ENCODE results near the gene INO80.

Gene INO80

DNA sequence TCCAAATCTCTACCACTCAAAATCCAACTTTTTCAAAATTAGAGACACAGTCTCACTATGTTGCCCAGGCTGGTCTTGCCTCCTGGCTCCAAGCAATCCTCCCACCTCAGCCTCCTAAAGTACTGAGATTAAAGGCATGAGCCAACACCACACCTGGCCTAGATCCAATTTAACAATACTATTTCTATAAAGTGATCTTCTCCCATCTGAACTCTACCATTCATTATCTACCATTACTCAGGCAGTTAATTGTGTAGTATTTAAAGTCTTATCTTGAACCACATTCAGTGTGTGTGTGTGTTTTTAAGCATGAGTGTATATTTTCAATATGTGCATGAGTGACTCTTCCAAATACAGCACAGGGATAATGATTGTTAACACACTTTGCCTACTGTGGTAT, 77.0 kb downstream of the INO80 start:
- no peak for DNase-seq

DNA sequence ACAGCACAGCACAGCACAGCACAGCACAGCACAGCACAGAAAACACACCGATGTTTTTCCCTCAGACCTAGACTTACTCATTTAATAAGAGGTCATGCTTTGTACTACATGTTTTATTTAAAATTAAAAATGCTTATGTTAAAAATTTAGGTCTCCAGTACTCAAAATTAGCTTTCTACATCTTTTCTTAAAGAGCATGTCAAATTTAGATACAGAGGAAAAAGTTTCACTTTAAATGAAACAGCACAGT, 84.1 kb downstream of the INO80 start:
- no peak for DNase-seq

DNA sequence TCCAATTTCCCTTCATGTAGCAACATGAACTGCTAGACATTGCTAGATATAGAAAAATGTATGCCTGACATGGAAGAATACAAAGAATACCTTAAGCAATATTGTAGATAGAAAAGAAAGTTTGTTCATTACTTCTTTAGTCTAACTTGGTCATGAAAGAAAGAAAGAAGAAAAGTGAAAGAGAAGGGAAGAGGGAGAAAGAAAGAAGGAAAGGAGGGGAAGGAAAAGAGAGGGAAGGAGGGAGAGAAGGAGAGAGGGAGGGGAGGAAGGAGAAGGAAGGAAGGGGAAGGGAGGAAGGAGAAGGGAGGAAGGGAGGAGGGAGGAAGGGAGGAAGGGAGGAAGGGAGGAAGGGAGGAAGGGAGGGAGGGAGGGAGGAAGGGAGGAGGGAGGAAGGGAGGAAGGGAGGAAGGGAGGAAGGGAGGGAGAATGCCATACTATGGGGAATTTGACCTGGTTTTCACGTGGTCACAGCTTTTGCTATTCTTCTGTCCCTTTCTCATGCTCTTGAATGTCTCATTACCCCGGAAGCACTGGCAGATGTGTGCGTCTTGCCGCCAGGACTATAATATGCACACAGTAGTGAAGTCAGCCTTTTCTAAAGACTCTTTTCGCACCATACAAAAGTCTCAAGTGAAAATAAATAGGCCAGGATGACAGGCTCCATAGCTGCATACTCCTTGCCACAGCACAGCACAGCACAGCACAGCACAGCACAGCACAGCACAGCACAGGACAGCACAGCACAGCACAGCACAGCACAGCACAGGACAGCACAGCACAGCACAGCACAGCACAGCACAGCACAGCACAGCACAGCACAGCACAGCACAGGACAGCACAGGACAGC, 84.6 kb downstream of the INO80 start:
- no peak for DNase-seq

DNA sequence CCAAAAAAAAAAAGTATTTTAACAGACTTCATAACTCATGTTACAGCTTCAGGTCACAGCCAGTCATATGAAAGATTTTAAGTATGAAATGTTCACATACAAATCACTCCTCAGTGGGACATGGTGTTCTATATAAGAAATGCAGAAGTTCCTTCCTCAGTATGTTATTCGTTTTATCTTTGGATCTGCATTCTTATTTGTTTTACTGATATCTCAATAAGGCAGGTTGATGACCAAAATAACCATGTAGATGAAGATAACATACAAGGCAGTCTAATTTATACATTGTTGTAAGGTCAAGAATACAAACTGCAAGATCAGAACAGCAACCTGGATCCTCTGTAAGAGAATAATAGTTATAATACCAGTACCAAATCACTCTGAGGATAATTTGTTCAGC, 87.2 kb downstream of the INO80 start:
- no peak for DNase-seq

DNA sequence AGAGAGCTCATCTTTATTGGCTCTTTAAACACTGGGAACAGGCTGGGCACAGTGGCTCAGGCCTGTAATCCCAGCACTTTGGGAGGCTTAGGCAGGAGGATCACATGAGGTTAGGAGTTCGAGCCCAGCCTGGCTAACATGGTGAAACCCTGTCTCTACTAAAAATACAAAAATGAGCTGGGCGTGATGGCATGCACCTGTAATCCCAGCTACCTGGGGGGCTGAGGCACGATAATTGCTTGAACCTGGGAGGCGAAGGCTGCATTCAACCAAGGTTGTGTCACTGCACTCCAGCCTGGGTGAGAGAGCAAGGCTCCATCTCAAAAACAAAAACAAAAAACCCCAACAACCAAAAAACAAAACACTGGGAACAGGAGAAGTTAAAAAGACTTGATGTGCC, 90.7 kb downstream of the INO80 start:
- DNase-seq, result no peak

DNA sequence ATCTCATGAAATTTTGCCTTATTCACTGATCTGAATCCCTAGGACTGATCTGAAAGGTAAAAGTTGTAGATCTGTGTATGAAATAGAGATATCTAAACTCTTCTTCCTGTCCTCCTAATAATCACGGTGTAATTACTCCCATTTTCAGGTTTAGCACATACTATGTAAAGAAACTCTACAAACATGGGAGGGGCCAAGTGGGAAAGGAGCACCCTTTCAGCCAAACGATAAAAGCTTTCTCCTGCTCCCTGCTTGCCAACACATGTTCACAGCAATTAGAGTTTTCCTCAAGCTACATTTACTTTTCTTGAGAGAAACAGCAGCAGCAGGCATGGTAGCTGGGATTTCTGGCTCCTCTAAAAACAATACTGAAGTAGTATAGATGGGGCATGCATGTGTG, 91.2 kb downstream of the INO80 start:
- DNase-seq, result no peak

DNA sequence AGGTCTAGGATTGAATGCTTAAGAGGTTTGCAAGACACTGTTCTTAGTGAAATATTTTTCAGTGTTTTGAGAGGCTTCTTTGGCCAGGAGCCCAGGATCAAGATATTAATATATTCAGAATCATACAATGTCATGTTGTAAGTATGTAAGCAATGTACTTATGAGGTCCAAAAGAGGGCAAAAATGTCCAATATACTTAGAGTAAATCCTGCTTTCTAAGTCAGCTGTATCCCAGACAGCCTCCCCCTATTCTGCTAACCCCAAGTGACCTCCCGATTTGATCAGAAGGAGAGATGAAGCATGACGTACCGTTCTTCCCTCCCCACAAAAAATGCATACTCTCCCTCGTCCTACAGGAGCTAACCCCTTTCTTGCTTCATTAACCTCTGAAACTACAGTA, 91.9 kb downstream of the INO80 start:
- no peak for DNase-seq

DNA sequence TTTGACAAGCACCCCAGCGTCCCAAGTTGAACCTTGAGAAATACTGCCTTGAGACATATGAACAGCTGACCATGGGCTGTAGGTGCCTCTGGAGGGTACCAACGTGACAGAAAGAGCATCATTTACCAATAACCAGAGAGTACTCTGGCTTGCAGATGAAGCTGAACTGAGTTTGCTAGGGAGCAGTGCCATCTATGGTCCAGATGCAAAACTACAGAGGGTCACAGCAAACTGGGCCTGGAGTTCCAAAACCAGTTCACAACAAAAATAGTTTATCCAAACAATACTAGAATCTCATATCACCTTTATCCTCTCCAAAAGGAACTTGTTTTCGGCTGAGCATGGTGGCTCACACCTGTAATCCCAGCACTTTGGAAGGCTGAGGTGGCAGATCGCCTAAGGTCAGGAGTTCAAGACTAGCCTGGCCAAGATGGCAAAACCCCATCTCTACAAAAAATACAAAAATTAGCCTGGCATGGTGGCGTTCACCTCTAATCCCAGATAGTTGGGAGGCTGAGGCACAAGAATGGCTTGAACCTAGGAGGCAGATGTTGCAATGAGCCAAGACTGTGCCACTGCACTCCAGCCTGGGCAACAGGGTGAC, 93.5 kb downstream of the INO80 start:
- DNase-seq, result peak; percentile 5 to 21

DNA sequence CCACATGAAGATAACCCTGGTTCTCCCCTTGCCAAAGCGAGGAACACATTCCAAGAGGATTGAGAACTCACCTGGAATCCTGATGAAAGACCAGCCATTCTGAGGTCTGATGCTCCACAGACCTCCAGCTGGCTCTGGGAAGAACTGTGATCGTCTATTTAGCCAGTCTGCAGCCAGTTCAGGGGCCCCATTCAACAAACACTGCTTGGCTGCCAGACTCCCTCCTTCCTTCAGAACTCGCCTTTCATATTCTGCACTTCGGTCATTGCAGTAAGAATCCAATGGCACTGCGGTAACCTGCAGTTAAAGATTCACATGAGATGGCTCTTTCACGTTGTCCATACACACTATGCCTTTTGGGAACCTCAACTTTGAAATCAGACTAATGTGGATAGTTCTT, 95.3 kb downstream of the INO80 start:
- no peak for DNase-seq

DNA sequence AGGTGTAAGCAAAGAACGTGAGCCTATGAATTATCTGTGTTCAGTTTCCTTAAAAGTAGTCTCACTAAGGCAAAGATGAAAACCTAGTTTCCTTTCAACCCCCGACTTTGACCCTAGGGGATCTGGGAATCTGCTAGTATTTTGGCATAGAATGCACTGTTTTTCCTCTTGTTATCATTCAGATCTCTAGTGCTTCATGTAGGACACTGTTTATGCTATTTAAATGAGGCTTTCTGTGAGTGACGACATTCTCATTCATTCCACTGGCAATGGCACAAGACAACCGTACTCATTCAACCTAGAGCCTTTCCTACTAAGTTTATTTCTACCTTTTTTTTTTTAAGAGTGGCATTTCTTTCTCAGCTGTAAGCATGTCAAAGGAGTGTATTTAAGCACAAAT, 95.8 kb downstream of the INO80 start:
- DNase-seq, result no peak

DNA sequence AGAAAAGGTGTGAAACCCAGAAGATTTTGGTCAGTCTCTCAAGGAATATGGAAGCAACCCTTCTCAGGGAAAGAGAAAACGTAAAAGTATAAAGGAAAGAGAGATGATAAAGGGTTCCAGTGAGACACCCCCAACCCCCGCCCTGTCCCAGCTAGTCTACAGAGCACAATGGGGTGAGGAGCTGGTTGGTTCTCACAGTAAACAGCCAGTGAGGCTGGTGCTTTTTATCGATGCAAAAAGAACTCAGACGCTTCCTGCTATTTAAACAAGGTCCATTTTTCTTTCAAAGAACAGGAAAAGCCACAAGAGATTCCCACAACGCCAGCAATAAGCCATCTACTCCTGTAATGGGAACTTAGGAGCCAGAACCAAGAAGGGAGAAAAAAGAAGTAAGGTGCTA, 96.9 kb downstream of the INO80 start:
- DNase-seq, result no peak

DNA sequence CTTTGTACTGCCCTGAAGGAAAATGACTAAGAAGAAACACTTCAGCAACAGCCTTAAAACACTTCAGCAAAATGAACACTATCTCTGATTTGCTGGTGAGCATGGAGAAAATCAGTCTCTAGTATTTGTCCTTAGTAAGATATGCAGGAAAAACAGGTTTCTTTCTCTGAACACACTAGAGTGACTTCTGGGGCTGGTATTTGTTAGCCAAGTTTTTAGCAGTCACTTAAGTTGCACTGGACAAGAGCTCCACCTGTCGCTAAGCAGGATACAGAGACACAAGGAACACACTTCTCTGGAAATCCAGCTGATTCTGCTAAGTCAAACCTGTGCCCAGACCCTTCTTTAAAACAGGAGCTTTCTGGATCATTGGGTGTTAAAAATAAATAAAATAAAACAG, 97.5 kb downstream of the INO80 start:
- DNase-seq, result no peak

DNA sequence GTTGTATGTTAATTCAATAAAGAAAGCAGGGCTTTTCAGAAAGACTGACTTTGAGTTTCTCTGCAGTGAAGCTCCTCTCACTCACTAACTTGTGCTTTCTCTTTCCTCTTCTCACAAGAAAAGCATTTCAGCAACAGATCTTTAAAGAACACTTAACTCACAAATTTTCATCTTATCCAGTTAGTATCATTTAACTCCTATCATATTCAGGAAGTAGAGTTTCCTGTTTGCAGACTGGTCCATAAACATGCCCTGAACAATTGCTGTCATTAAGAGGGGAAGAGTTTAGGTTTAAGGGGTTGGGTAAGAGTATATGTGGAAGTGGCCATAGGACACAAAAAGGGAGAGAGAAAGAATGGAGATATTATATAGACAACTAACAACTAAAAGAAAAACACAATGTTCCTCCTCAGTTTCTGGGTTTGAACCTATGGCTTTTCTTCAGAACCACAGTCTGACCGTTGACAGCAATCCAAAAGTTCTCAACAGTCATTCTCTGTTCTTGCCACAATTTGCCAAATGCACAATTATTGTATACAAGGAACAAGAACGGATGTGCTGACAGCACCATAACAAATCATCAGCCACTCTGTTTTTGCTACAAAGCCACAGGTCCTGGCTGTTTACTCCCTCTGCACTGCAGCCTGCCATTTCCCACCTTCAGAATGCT, 98.9 kb downstream of the INO80 start:
- DNase-seq, result no peak

DNA sequence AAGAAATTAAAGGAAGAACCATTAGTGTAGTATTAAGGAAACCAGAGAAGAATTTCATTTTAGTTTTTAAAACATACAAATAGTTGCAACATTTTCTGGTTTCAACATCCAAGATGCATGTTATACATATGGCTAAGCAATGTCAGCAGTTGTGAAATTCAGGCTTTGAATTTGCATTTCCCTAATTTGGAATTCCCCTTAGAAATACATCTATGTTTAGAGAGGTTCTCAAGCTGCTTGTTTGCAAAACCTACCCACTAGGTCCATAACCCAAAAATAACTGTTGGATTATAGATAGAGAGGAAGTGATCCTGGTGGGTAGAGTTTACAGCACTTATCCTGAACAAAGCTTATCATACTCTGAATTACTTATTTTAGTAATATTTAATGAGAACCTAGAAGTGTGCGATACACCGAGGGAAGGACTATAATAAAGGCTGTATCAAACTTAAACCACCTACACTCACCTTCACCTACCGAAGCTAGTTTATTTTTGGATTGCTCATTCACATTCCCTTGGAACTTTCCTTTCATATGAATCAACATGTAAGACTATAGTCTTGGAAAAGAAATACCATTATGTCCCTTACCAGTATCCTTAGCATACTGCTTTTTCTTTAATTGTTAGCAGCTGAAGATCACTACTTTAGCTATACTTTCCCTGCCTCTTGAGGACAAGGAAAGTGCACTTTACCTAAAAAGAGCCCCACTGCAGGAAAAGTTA, 102.2 kb downstream of the INO80 start:
- no peak for DNase-seq

DNA sequence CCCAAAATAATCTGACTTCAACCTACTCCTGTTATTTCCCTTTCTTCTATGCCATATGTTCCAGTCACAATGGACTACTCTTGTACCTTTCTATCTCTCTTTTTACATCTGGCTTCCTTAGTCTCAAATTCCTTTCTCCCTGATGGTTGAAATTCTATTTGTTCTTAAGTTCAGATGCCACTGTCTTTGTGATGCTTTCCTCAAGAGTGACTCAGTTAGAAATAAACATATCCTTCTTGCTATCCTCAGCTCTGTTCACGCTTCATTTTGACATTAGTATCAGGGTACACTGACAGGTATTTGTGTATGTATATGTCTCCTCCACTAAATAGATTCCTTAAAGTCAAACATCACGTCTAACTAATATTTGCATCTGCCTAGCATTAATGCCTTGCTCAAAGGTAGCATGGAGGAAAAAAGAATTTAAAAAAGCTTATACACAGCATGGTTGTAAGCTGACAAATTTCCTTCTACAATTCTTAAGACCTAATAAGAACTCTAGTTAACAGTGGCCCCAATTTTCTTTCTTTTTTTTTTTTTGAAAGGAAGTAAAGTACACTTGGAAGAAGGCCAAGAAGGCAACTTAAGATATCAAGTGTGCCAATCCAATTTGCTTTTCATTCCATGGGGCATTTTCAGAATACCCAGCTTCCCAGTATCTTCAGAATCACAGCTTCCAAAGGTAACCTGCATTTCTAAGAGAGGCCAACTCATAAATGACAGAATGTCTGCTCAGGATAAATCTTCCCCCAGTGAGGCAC, 104.8 kb downstream of the INO80 start:
- DNase-seq, result no peak

DNA sequence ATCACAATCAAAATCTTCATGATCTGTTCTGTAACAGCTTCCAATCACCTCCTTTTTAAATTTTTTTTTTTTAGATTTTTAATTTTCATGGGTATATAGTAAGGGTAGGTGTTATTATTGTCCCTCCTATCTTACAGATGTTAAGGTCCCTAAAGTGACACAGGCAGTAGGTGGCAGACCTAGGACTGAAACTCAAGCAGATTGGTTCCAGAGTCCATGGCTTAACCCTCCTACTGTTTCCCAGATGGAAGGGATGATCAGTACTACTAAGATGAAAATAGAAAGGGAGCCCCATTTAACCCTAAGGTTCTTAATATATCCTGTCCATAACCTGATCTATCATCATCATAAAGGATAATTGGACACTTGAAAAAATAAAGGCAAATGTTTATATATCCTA, 105.7 kb downstream of the INO80 start:
- no peak for DNase-seq

DNA sequence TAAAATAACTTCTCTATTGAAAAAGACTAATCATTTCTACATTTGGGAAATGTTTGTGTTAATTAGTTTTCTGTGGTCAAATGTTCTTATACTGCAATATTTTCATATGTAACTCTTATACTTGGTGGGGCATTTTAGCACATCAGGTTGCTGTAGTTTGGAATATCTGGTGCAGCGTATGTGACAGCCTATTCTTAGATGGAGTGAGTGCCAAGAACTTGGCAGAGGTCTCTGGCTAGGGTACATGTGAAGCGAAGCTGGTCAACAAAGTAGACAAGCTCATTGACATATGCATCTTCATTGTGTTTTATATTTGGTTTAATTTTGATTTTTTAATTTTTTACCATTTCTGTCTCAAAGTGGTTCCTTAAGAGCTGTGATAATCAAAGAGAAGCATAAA, 109.6 kb downstream of the INO80 start:
- no peak for DNase-seq

DNA sequence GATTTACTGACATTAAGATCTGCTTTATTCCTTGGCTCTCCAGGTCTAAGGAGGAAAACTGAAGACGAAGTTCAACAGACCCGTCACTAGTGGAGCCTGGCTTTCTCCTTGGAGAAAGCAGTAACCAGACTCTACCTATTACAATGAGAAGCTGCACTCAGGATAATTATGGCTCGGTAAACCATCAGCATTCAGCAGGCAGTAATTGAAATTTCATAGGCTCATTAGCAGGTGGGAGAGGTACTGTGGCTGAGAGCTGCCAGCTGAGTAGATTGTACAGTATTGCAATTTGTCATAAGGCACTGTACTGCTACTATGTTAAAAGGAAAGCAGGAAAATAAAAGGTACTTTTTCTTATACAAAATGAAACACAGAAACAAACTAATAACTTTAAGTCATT, 111.6 kb downstream of the INO80 start:
- DNase-seq, result no peak

DNA sequence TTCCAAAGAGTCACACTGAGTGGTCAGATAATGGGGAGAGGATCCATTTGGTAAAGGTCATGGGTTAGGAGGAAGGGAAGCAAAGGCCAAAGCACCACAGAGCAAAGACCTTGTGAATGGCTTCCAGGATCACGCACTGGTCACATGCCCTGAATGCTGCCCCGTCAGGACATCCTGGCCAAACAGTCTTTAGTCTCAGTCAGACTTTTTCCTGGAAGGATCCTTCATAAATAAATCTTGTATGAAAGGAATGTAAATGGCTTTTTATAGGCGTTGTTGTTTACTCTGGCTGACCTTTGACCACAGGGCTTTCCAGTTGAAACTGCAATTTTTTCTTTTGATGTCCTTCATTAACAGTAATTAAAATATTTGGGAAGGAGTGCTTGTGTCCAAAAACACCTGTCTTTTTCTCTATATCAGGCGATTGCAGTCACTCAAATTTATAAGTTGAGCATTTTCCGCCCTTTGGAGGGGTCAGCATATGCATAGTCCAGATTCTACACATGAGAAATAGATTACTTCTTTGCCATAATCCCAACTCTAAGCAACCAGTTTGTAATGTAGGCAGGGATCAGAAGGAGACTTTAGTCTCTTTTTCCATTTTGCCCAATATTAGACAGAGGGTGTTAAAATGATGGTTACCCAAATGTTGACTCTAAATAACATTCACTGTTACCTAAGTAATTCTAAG, 114.4 kb downstream of the INO80 start:
- no peak for DNase-seq

DNA sequence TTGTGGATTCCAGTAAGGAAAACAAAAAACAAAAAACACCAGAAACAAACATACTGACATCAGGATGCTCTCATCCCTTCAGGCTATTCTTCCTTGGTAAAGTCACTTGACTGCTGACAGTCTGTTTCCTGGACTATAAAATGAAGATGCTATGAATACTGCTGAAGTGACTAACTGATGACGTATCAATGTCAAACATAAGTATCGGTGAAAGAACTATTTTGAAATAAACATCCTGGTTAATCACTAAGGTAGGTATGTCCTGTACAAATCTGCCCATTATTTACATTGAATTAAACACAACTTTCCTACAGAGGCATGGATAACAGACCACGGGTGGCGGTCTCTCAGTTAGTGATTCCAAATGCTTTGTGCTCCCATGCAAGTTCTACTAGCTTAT, 116.9 kb downstream of the INO80 start:
- DNase-seq, result no peak

DNA sequence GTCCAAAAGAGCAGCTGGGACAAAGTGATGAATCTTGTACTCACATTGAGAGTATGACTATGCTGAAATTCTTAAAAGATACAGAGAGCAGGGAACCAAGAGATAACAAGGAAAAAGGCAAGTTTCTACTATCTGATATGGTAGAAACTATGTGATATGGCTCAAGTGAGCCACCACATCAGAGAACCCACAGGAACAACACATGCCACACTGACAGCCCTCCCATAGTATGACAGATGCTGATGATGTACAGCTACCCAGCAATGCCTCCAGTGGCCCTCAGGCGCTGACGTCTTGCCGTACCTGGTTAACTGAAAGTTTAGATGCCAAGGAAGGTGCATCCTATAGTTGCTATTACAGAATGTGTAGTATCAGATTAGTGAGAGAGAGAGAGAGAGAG, 120.4 kb downstream of the INO80 start:
- no peak for DNase-seq

DNA sequence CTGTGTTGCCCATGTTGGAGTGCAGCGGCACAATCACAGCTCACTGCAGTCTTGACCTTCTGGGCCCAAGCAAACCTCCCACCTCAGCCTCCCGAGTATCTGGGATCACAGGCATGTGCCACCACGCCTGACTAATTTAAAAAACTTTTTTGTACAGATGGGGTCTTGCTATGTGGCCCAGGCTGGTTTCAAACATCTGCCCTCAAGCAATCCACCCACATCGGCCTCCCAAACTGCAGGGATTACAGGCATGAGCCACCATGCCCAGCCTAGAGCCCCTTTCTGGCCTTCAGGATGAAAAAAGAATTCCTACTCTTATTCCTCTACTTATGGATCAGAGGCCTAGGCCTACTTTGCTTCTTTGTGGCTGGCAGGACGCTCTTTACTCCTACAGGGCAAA, 123.3 kb downstream of the INO80 start:
- DNase-seq, result no peak

Data from stimulated activated CD4-positive, alpha-beta T cell treated with anti-CD3 and anti-CD28 coated beads, Interleukin-2, amount 100 ng/mL, for 48 hours (primary cell).